GM12878 (cell line): Measurements from ENCODE around the gene COX6A2. TPM values are rescaled to one million over a fixed set of nuclear protein-coding genes. Genes with fewer than 3 reads are reported as not detected.

Experiments used
- ATAC-seq: fragments of 200-7000 bp; cut with Tn5 transposase; 3 replicates; pipeline ENCODE4 v1.9.1; 2020; ENCODE audit warnings: mild to moderate bottlenecking, moderate library complexity
- BruUV-seq: library from RNA; stranded (reverse); fragments of 400-500 nt; replicated peaks from 2 replicates; lab custom pipeline; 2021; lab: Mats Ljungman, UMichigan
- CTCF ChIA-PET: fragments of 300-600 bp; sonication (Branson Sonifier 250); formaldehyde crosslinking; extraction: SDS; loops from one replicate; lab custom pipeline; 2021; ENCODE audit warnings: inconsistent platforms; lab: Yijun Ruan, JAX
- POLR2A ChIA-PET: fragments of 350-600 bp; formaldehyde crosslinking; extraction: SDS; loops from one replicate; lab custom pipeline; 2021; ENCODE audit warnings: inconsistent platforms; lab: Charles Lee
- RAD21 ChIA-PET: fragments of 300-600 bp; sonication (Branson Sonifier 250); formaldehyde crosslinking; loops from one replicate; lab custom pipeline; 2023; ENCODE audit warnings: antibody characterized with exemption; ENCODE audit not compliant: unreplicated experiment; lab: Charles Lee
- SMC1A ChIA-PET: fragments of 300-600 bp; sonication (Branson Sonifier 250); formaldehyde crosslinking; loops from one replicate; lab custom pipeline; 2023; ENCODE audit not compliant: unreplicated experiment, uncharacterized antibody; lab: Charles Lee
- DNase-seq: peaks from one replicate; pipeline ENCODE4 v3.0.0-alpha.2; 2011; ENCODE audit warnings: low read depth, low spot score
- FAIRE-seq: peaks from 3 replicates; lab custom pipeline; 2011; peaks lifted over from hg19 to GRCh38; lab: Jason Lieb, UNC
- H2AFZ ChIP-seq: 2 replicates; pipeline ENCODE4 v1.6.0; 2011; ENCODE audit warnings: low read depth, low read length, control low read depth; ENCODE audit not compliant: control insufficient read depth
- H3K27ac ChIP-seq: 2 replicates; pipeline ENCODE4 v1.5.1; 2011; ENCODE audit warnings: control low read depth; ENCODE audit not compliant: control insufficient read depth, insufficient read depth
- H3K27me3 ChIP-seq, 2 experiments: replicated peaks in 1 of 2; 2 replicates each; pipeline versions ENCODE4 v1.6.0 to v1.6.1; 2011; ENCODE audit warnings: low read length in 1 of 2; ENCODE audit not compliant: control insufficient read depth in 2 of 2, insufficient read depth in 2 of 2
- H3K36me3 ChIP-seq, 2 experiments: 2 replicates each; pipeline ENCODE4 v1.5.1; 2011; ENCODE audit warnings: low read length in 1 of 2; ENCODE audit not compliant: control insufficient read depth in 2 of 2, insufficient read depth in 2 of 2
- H3K4me1 ChIP-seq: 2 replicates; pipeline ENCODE4 v1.6.1; 2011; ENCODE audit warnings: mild to moderate bottlenecking, low read length, moderate library complexity, mixed read lengths; ENCODE audit not compliant: control insufficient read depth, insufficient read depth
- H3K4me2 ChIP-seq: 2 replicates; pipeline ENCODE4 v1.6.0; 2011; ENCODE audit warnings: control low read depth; ENCODE audit not compliant: control insufficient read depth, insufficient read depth
- H3K4me3 ChIP-seq: fragments of 200-600 bp; sonication (generic); 2 replicates; pipeline ENCODE4 v1.5.1; 2016
- H3K79me2 ChIP-seq: 2 replicates; pipeline ENCODE4 v1.6.0; 2011; ENCODE audit warnings: low read length; ENCODE audit not compliant: control insufficient read depth, insufficient read depth
- H3K9ac ChIP-seq: 2 replicates; pipeline ENCODE4 v1.8.0; 2011; ENCODE audit warnings: low read length, control low read depth, mixed read lengths; ENCODE audit not compliant: control insufficient read depth, insufficient read depth
- H3K9me3 ChIP-seq: replicated peaks from 3 replicates; pipeline ENCODE4 v1.5.1; 2011; ENCODE audit warnings: mild to moderate bottlenecking, low read length; ENCODE audit not compliant: control insufficient read depth, insufficient read depth
- H4K20me1 ChIP-seq: 2 replicates; pipeline ENCODE4 v1.6.0; 2011; ENCODE audit not compliant: control insufficient read depth, insufficient read depth
- IKZF1 ChIP-seq: fragments of 450-650 bp; conservative IDR thresholded peaks from 2 replicates; pipeline ENCODE4 v1.6.1; 2017; ENCODE audit warnings: antibody characterized with exemption, mild to moderate bottlenecking
- JUND ChIP-seq: IDR thresholded peaks from 2 replicates; pipeline ENCODE4 v1.6.1; 2012; ENCODE audit warnings: low read depth, mild to moderate bottlenecking, low read length, improper control_type of control experiment, moderate library complexity
- LARP7 ChIP-seq: fragments of 450-650 bp; IDR thresholded peaks from 2 replicates; pipeline ENCODE4 v1.6.1; 2017; ENCODE audit warnings: mild to moderate bottlenecking
- MEF2A ChIP-seq: IDR thresholded peaks from 2 replicates; pipeline ENCODE4 v1.6.1; 2011; ENCODE audit warnings: low read depth, mild to moderate bottlenecking, low read length, moderate library complexity; ENCODE audit not compliant: insufficient read depth
- MEF2B ChIP-seq: fragments of 450-650 bp; IDR thresholded peaks from 2 replicates; pipeline ENCODE4 v1.6.1; 2018; ENCODE audit warnings: mild to moderate bottlenecking, moderate library complexity; ENCODE audit not compliant: partially characterized antibody, poor library complexity, severe bottlenecking
- PML ChIP-seq: IDR thresholded peaks from 2 replicates; pipeline ENCODE4 v1.6.1; 2012; ENCODE audit warnings: low read length, inconsistent platforms
- PRDM15 ChIP-seq: fragments of 450-650 bp; formaldehyde crosslinking; IDR thresholded peaks from 2 replicates; pipeline ENCODE4 v1.4.0; 2020; ENCODE audit warnings: mild to moderate bottlenecking, moderate library complexity
- TARDBP ChIP-seq: IDR thresholded peaks from 2 replicates; pipeline ENCODE4 v1.6.1; 2016; ENCODE audit warnings: borderline replicate concordance
- WGBS: methylation state at CpG from one replicate; pipeline ENCODE4 v1.1.6; 2016; ENCODE audit warnings: low lambda C conversion rate; ENCODE audit not compliant: insufficient replicate concordance, insufficient coverage; ENCODE audit errors: missing lambda C conversion rate; 5-methylcytosine and 5-hydroxymethylcytosine counted together
- in situ Hi-C: fragments of 300-500 bp; cut with MboI; formaldehyde crosslinking; loops from 9 replicates; pipeline ENCODE4 v1.14.3; 2018; ENCODE audit warnings: mixed read lengths
- intact Hi-C: fragments of 100-400 bp; cut with micrococcal nuclease; formaldehyde crosslinking; loops from one replicate; pipeline ENCODE4 v1.14.2; 2022; ENCODE audit not compliant: unreplicated experiment
- polyA plus RNA-seq, 11 experiments: library from polyadenylated mRNA; depleted of rRNA in 4 of 11; unstranded in 6 of 11; stranded (reverse) in 5 of 11; fragments of >200 nt; fragmentation: Nextera tagmentation in 4 of 11; fragmentation: Illumina TruSeq in 1 of 11; extraction: Ambion mirVana in 4 of 11; extraction: Trizol in 1 of 11; gene quantifications; 1 replicate in 1 of 11; 2 replicates in 10 of 11; pipeline versions ENCODE4 v1.2.1 to v1.2.3, GENCODE V29; 2011 to 2016; ENCODE audit warnings: inconsistent platforms in 2 of 11, missing spikeins in 2 of 11, low read depth in 1 of 11
- total RNA-seq, 4 experiments: library from RNA; depleted of rRNA in 3 of 4; stranded (reverse); fragments of >200 nt in 3 of 4; fragmentation: Illumina TruSeq in 1 of 4; extraction: Trizol in 1 of 4; gene quantifications; 2 replicates each; pipeline versions ENCODE4 v1.2.1 to v1.2.3, GENCODE V29; 2013 to 2021
- TF ChIP-seq, protein P1 (sequence below): fragments of 450-650 bp; IDR thresholded peaks from 2 replicates; pipeline ENCODE4 v1.6.1; 2018; ENCODE audit warnings: mild to moderate bottlenecking, low read depth, moderate library complexity; ENCODE audit not compliant: partially characterized antibody
- TF ChIP-seq, protein P2 (sequence below): fragments of 450-650 bp; formaldehyde crosslinking; IDR thresholded peaks from 2 replicates; pipeline ENCODE4 v1.4.0; 2022; ENCODE audit warnings: mild to moderate bottlenecking, moderate library complexity

The COX6A2 gene
- total and polyA plus RNA-seq, 10 of the 15 experiments (the other 5 are each of a cell fraction or from before 2014, with no cell fraction given): not detected

DNA sequence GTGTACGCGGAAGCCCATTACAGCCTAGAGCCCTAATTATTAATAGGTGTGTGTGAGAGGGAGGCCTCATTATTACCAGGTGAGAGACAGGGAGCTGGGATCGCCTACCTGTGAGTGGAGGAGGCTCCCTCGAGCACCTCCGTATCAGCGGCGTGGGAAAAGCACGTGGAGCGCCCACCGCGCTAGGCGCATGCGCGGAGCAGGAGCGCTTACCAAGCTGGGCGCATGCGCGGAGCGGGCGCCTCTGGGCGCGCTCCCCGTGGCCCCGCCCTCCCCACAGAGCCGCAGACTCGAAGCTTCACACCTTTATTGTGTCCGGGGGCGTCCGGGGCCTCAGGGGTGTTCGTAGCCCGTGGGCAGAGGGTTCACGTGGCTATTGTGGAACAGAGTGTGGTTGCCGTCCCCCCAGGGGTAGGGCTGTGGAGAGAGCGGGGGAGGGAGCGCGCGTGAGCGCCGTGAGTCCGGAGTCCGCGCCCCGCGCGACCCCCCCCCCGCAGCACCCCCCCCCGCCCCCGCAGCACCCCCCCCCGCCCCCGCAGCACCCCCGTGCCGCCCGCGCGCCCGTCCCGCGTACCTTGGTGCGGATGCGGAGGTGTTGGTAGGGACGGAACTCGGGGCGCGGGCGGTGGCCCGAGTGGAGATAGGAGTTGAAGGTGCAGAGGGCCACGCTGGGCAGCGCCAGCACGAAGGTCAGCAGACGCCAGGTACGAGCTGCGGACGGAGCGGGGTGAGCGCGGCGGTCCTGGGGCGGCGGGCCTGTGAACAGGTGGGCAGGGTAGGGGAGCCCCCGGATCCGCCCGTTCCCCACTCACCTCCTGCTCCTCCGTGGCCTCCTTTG lies 500 bp downstream of the COX6A2 start:
- BruUV-seq: no TSS peak
- 73% methylated on average over 34 of the region's 83 CpGs for WGBS
- H3K27me3 ChIP-seq: no peaks in the 10 kb centered on the region
- CTCF ChIA-PET: interaction anchor here (0.5 to 4.8 kb wide), 3 partner anchors 7 to 184 kb away, joined by 3 to 20 read pairs (median 3); no protein-coding TSS in a partner anchor
- H2AFZ ChIP-seq: no peak overlapping the region
- H4K20me1 ChIP-seq: no peaks in the 10 kb centered on the region
- no peak overlapping the region for H3K4me2 ChIP-seq
- no peak for FAIRE-seq
- RAD21 ChIA-PET: no interaction called here
- H3K79me2 ChIP-seq: no peaks in the 10 kb centered on the region
- SMC1A ChIA-PET: interaction anchor here (4.6 to 5.2 kb wide), 2 partner anchors 14 to 41 kb away, joined by 18 to 31 read pairs; partner anchors contain the start of gene ZNF843
- no peaks in the 10 kb centered on the region; the same call in 2 of the 3 replicates for H3K9me3 ChIP-seq
- POLR2A ChIA-PET: interaction anchor here (0.6 to 1.3 kb wide), 3 partner anchors 34 to 73 kb away, joined by 3 to 4 read pairs (median 3); no protein-coding TSS in a partner anchor
- in situ Hi-C loops (loop anchor here (25.0 kb wide), 1 partner anchor 440 kb away; the partner anchor contains the start of gene HSD3B7), intact Hi-C loops (no loop called here)
- no peaks in the 10 kb centered on the region for H3K36me3 ChIP-seq
- H3K9ac ChIP-seq: no peak overlapping the region
- H3K4me3 ChIP-seq: no peak overlapping the region
- ATAC-seq: no peak
- peaks cover under 1% of the 10 kb centered on the region for H3K4me1 ChIP-seq
- no peak for DNase-seq
- no peak overlapping the region for H3K27ac ChIP-seq
- no peak for TF ChIP-seq MEF2B
- no peak for TF ChIP-seq JUND
- no peak for TF ChIP-seq MEF2A
- TF ChIP-seq, protein P1, sequence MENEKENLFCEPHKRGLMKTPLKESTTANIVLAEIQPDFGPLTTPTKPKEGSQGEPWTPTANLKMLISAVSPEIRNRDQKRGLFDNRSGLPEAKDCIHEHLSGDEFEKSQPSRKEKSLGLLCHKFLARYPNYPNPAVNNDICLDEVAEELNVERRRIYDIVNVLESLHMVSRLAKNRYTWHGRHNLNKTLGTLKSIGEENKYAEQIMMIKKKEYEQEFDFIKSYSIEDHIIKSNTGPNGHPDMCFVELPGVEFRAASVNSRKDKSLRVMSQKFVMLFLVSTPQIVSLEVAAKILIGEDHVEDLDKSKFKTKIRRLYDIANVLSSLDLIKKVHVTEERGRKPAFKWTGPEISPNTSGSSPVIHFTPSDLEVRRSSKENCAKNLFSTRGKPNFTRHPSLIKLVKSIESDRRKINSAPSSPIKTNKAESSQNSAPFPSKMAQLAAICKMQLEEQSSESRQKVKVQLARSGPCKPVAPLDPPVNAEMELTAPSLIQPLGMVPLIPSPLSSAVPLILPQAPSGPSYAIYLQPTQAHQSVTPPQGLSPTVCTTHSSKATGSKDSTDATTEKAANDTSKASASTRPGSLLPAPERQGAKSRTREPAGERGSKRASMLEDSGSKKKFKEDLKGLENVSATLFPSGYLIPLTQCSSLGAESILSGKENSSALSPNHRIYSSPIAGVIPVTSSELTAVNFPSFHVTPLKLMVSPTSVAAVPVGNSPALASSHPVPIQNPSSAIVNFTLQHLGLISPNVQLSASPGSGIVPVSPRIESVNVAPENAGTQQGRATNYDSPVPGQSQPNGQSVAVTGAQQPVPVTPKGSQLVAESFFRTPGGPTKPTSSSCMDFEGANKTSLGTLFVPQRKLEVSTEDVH: no peak
- no peak for TF ChIP-seq IKZF1
- TF ChIP-seq PML: no peak
- TF ChIP-seq LARP7: no peak
- TF ChIP-seq, protein P2, sequence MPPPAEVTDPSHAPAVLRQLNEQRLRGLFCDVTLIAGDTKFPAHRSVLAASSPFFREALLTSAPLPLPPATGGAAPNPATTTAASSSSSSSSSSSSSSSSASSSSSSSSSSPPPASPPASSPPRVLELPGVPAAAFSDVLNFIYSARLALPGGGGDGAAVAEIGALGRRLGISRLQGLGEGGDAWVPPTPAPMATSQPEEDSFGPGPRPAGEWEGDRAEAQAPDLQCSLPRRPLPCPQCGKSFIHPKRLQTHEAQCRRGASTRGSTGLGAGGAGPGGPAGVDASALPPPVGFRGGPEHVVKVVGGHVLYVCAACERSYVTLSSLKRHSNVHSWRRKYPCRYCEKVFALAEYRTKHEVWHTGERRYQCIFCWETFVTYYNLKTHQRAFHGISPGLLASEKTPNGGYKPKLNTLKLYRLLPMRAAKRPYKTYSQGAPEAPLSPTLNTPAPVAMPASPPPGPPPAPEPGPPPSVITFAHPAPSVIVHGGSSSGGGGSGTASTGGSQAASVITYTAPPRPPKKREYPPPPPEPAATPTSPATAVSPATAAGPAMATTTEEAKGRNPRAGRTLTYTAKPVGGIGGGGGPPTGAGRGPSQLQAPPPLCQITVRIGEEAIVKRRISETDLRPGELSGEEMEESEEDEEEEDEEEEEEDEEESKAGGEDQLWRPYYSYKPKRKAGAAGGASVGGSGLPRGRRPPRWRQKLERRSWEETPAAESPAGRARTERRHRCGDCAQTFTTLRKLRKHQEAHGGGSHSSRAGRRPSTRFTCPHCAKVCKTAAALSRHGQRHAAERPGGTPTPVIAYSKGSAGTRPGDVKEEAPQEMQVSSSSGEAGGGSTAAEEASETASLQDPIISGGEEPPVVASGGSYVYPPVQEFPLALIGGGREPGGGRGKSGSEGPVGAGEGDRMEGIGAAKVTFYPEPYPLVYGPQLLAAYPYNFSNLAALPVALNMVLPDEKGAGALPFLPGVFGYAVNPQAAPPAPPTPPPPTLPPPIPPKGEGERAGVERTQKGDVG (CRISPR knock-in tag): no peak
- TF ChIP-seq TARDBP: no peak
- TF ChIP-seq PRDM15 (CRISPR knock-in tag): no peak
